ENCODE results near the gene TRAPPC5. TPM values are rescaled to one million over a fixed set of nuclear protein-coding genes. Genes with fewer than 3 reads are reported as not detected.

TRAPPC5 gene
- total and polyA plus RNA-seq, 10 donors: 47.2 to 159 (median 86.0) TPM

DNA sequence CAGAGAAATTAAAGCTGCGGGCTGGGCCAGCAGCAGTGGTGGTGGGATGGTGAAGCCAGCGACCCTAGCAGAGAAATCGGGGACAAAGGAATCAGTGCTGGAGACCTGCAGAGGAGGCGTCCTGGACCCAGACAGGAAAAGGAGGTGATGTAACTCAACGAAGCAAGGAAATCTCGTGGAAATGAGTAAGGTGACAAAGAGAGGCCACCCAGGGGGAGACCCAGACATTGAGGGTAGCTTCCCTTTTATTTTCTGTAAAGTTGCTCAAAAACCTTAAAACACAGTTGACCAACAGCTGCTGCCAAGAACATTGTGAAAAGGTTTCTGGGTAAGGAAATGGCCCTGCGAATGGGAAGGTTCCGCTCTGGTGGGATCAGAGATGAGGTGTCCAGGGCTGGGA lies 25.1 kb upstream of the TRAPPC5 start:
- no peaks in the 10 kb centered on the region for H3K9me3 ChIP-seq
- DNase-seq: no peak
- intact Hi-C loops (cut with DNase I; ENCODE audit: low total_unique reads): no loop called here
- H3K27ac ChIP-seq: peak overlapping the region in 7 of 8 donors; percentile 72 to 93 (median 88)
- H3K27me3 ChIP-seq (replicated peaks in 1 of 7): peaks cover 0 to 10% (median 0%) of the 10 kb centered on the region in 7 donors
- peaks cover 3 to 78% (median 29%) of the 10 kb centered on the region in 6 donors for H3K4me1 ChIP-seq
- TF ChIP-seq POLR2A (IDR thresholded peaks at IDR 0.05): no peak
- peak in 1 of 3 donors; percentile 38 for TF ChIP-seq POLR2AphosphoS5 (IDR thresholded peaks at IDR 0.05)
- no peak for TF ChIP-seq CTCF (IDR thresholded peaks at IDR 0.05 in 8 of 11, conservative IDR thresholded peaks at IDR 0.05 in 3 of 11)
- WGBS, 5 donors: 37 to 60% (median 47%) methylated on average over 8 of the region's 8 CpGs
- peak overlapping the region in 1 of 8 donors; percentile 4 for H3K4me3 ChIP-seq
- no peaks in the 10 kb centered on the region for H3K36me3 ChIP-seq

- H3K9me3 ChIP-seq: no peaks in the 10 kb centered on the region
- no peak for DNase-seq
- 24 to 53% (median 32%) methylated on average over 13 to 14 of the region's 14 CpGs for WGBS, 5 donors
- intact Hi-C loops (cut with DNase I; ENCODE audit: low total_unique reads): no loop called here
- H3K36me3 ChIP-seq: no peaks in the 10 kb centered on the region
- TF ChIP-seq POLR2AphosphoS5 (IDR thresholded peaks at IDR 0.05) (no peak), CTCF (IDR thresholded peaks at IDR 0.05 in 8 of 11, conservative IDR thresholded peaks at IDR 0.05 in 3 of 11) (no peak), POLR2A (IDR thresholded peaks at IDR 0.05) (no peak)
- H3K27me3 ChIP-seq (replicated peaks in 1 of 7): no peaks in the 10 kb centered on the region
- H3K4me3 ChIP-seq: peak overlapping the region in 1 of 8 donors; percentile 61
- peak overlapping the region in 7 of 8 donors; percentile 72 to 93 (median 88) for H3K27ac ChIP-seq
- H3K4me1 ChIP-seq: peaks cover 1 to 66% (median 21%) of the 10 kb centered on the region in 6 donors
These were observed 23.4 kb upstream of the TRAPPC5 start for GRCh38 chr19:7657131-7657751.

DNA sequence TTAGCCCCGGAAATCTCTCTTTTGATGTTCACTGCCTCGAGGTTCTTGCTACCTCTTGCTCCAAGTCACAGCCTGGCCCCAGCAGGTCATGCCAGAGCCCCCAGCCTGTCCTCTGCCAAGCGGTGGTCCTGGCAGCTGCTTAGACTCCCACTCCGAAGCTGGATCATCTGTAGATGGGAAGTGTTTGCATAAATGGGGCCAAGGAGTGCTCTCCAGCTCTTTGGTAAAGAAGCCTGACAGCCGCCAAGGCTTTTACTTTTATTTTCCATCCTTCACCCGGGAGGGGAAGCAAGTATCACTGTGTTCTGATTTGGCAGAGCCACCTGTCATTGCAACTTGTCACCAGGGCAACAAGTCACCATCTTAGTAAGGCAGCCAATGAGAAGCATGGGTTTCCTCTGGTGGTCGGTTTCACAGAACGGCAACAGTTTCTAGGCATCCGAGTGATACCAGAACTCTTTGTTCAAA lies 22.4 kb upstream of the TRAPPC5 start:
- peaks cover 0 to 56% (median 15%) of the 10 kb centered on the region in 6 donors for H3K4me1 ChIP-seq
- no peaks in the 10 kb centered on the region for H3K9me3 ChIP-seq
- H3K36me3 ChIP-seq: no peaks in the 10 kb centered on the region
- H3K27me3 ChIP-seq (replicated peaks in 1 of 7): peaks cover 0 to 1% (median 0%) of the 10 kb centered on the region in 7 donors
- WGBS, 5 donors: 26 to 37% (median 31%) methylated on average over 9 of the region's 9 CpGs
- intact Hi-C loops (cut with DNase I; ENCODE audit: low total_unique reads): no loop called here
- TF ChIP-seq CTCF (IDR thresholded peaks at IDR 0.05 in 8 of 11, conservative IDR thresholded peaks at IDR 0.05 in 3 of 11) (no peak), POLR2AphosphoS5 (IDR thresholded peaks at IDR 0.05) (peak in 1 of 3 donors; percentile 18)
- no peak for DNase-seq
- H3K27ac ChIP-seq: peak overlapping the region; percentile 67 to 93 (median 86)
- H3K4me3 ChIP-seq: peak overlapping the region in 4 of 8 donors; percentile 15 to 61 (median 22)

DNA sequence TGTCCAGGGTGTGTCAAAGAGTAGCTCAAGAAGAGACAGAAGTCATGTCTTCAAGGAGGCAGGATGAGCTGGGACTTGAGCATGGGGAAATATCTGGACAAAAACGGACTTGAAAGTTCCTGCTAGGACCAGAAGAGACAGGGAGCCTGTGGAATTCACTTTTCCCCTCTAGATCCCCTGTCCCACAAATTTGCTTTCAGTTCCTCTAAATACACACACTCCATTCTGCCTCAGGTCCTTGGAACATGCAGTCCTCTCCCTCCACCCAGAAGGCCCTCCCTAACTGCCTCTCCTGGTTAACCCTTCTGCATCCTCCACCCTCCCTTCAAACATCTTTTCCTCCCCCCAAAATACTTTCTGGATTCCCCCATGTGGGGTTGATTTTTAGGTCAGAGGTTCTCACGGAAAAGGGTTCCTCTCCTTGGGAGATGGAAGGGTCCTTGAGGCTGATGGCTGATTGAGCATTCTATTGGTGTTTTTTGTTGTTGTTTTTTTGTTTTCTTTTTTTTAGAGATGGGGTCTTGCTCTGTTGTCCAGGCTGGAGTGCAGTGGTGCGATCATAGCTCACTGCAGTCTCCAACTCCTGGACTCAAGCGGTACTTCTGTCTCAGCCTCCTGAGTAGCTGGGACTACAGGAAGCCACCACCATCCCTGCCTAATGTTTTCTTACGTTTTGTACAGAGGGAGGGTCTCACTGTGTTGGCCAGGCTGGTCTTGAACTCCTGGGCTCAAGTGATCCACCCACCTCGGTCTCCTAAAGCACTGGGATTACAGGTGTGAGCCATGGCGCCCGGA lies 18.7 kb upstream of the TRAPPC5 start:
- 78 to 82% (median 78%) methylated on average over 8 of the region's 8 CpGs for whole genome bisulfite sequencing, 5 donors
- TF ChIP-seq CTCF (IDR thresholded peaks at IDR 0.05 in 8 of 11, conservative IDR thresholded peaks at IDR 0.05 in 3 of 11) (no peak), POLR2AphosphoS5 (IDR thresholded peaks at IDR 0.05) (no peak), POLR2A (IDR thresholded peaks at IDR 0.05) (no peak)
- Histone ChIP-seq H3K27me3 (replicated peaks in 1 of 7) (peaks cover 0 to 14% (median 0%) of the 10 kb centered on the region in 7 donors), H3K9me3 (no peaks in the 10 kb centered on the region), H3K4me1 (peaks cover 0 to 23% (median 15%) of the 10 kb centered on the region in 6 donors), H3K4me3 (no peak overlapping the region), H3K27ac (no peak overlapping the region), H3K36me3 (no peaks in the 10 kb centered on the region)
- DNase-seq: no peak
- intact Hi-C loops (cut with DNase I; ENCODE audit: low total_unique reads): no loop called here

Measured in spleen (tissue), 11 donors.